Sigmoid colon (tissue), 7 donors: ENCODE data around the gene HMX1. TPM values are rescaled to one million over a fixed set of nuclear protein-coding genes. Genes with fewer than 3 reads are reported as not detected.

Experiments used
- DNase-seq: peaks from one replicate; pipeline ENCODE4 v3.0.0-alpha.2; 2019
- H3K27ac ChIP-seq, 4 donors: fragments of 200-600 bp; sonication (generic); one replicate each; pipeline ENCODE4 v1.5.1; 2016 to 2019; ENCODE audit warnings: mild to moderate bottlenecking in 1 of 4
- H3K27me3 ChIP-seq, 3 donors: fragments of 200-600 bp; sonication (generic); one replicate each; pipeline ENCODE4 v1.5.1; 2019; ENCODE audit warnings: mild to moderate bottlenecking in 1 of 3
- H3K36me3 ChIP-seq, 4 donors: fragments of 200-600 bp; sonication (generic); one replicate each; pipeline ENCODE4 v1.5.1; 2016 to 2019
- H3K4me1 ChIP-seq, 4 donors: fragments of 200-600 bp; sonication (generic); one replicate each; pipeline ENCODE4 v1.5.1; 2017 to 2019
- H3K4me3 ChIP-seq, 4 donors: fragments of 200-600 bp; sonication (generic); one replicate each; pipeline ENCODE4 v1.5.1; 2017 to 2019; ENCODE audit warnings: mild to moderate bottlenecking in 2 of 4, moderate library complexity in 1 of 4
- H3K9me3 ChIP-seq, 4 donors: fragments of 200-600 bp in 3 of 4; sonication (generic) in 3 of 4; one replicate each; pipeline versions ENCODE4 v1.5.1 to v1.6.1; 2013 to 2019
- CTCF ChIP-seq, 4 experiments: fragments of 450-650 bp in 3 of 4; fragments of 200-600 bp in 1 of 4; IDR thresholded peaks; one replicate each; pipeline ENCODE4 v1.5.1; 2016 to 2019; ENCODE audit warnings: antibody characterized with exemption in 4 of 4, mild to moderate bottlenecking in 3 of 4, moderate library complexity in 2 of 4
- EP300 ChIP-seq, 4 donors: sonication (generic); formaldehyde crosslinking; IDR thresholded peaks; one replicate each; pipeline ENCODE4 v1.6.1; 2017; ENCODE audit warnings: antibody characterized with exemption in 4 of 4
- POLR2A ChIP-seq, 2 donors: fragments of 450-650 bp; IDR thresholded peaks; one replicate each; pipeline ENCODE4 v1.6.1; 2016; ENCODE audit warnings: antibody characterized with exemption in 2 of 2, mild to moderate bottlenecking in 2 of 2, moderate library complexity in 2 of 2
- POLR2AphosphoS5 ChIP-seq, 4 donors: sonication (generic); formaldehyde crosslinking; IDR thresholded peaks; one replicate each; pipeline ENCODE4 v1.6.1; 2017; ENCODE audit warnings: antibody characterized with exemption in 4 of 4
- WGBS, 2 donors: extraction: QIAGEN DNeasy Blood & Tissue Kit; methylation state at CpG; one replicate each; pipeline ENCODE4 v1.1.7; 2013; 5-methylcytosine and 5-hydroxymethylcytosine counted together
- intact Hi-C: fragments of 100-400 bp; cut with DNase I; formaldehyde crosslinking; loops from one replicate; pipeline ENCODE4 v1.15.1; 2023
- polyA plus RNA-seq, 3 donors: library from polyadenylated mRNA; stranded (reverse); fragments of 200-250 nt; gene quantifications; one replicate each; pipeline ENCODE4 v1.2.3, GENCODE V29; 2013
- total RNA-seq, 4 donors: library from RNA; depleted of rRNA; stranded (reverse); fragments of >200 nt; gene quantifications; one replicate each; pipeline ENCODE4 v1.1.0, GENCODE V29; 2016
- donor health status: healthy with polysubstance abuse.
- donor health status: Bipolar disorder and iron deficiency.
- donor health status: healthy.

The HMX1 gene
- total and polyA plus RNA-seq, 7 donors, result 1.1 to 1.7 TPM; not detected in 5

- Histone ChIP-seq H3K27ac (no peak overlapping the region), H3K4me3 (no peak overlapping the region), H3K9me3 (peaks cover 2 to 14% (median 11%) of the 10 kb centered on the region in 4 donors), H3K36me3 (no peaks in the 10 kb centered on the region), H3K27me3 (peaks cover 31 to 79% (median 51%) of the 10 kb centered on the region in 3 donors), H3K4me1 (peaks cover 0 to 29% (median 17%) of the 10 kb centered on the region in 4 donors)
- TF ChIP-seq CTCF (IDR thresholded peaks at IDR 0.05) (no peak), POLR2AphosphoS5 (IDR thresholded peaks at IDR 0.05) (no peak), EP300 (IDR thresholded peaks at IDR 0.05) (no peak), POLR2A (IDR thresholded peaks at IDR 0.05) (no peak)
- DNase-seq, result no peak
- 51 to 55% methylated on average over 5 of the region's 5 CpGs for WGBS, 2 donors
- intact Hi-C loops, result no loop called here
Measured at GRCh38 chr4:8896506-8896905, 24.9 kb upstream of the HMX1 start.

GRCh38 chr4:8896071-8896470 lies 24.4 kb upstream of the HMX1 start:
- peaks cover 0 to 10% (median 7%) of the 10 kb centered on the region in 4 donors for H3K9me3 ChIP-seq
- H3K4me1 ChIP-seq, result peaks cover 0 to 29% (median 17%) of the 10 kb centered on the region in 4 donors
- peaks cover 35 to 83% (median 56%) of the 10 kb centered on the region in 3 donors for H3K27me3 ChIP-seq
- intact Hi-C loops, result no loop called here
- no peak overlapping the region for H3K27ac ChIP-seq
- no peak for DNase-seq
- WGBS, 2 donors, result 81 to 84% methylated on average over 10 of the region's 10 CpGs
- H3K36me3 ChIP-seq, result no peaks in the 10 kb centered on the region
- no peak overlapping the region for H3K4me3 ChIP-seq
- TF ChIP-seq CTCF (IDR thresholded peaks at IDR 0.05) (no peak), POLR2A (IDR thresholded peaks at IDR 0.05) (no peak), EP300 (IDR thresholded peaks at IDR 0.05) (no peak), POLR2AphosphoS5 (IDR thresholded peaks at IDR 0.05) (no peak)

GRCh38 chr4:8895295-8895694 lies 23.7 kb upstream of the HMX1 start:
- no peak overlapping the region for H3K4me3 ChIP-seq
- H3K4me1 ChIP-seq, result peaks cover 0 to 29% (median 17%) of the 10 kb centered on the region in 4 donors
- DNase-seq, result no peak
- TF ChIP-seq POLR2A (IDR thresholded peaks at IDR 0.05) (no peak), CTCF (IDR thresholded peaks at IDR 0.05) (no peak), POLR2AphosphoS5 (IDR thresholded peaks at IDR 0.05) (no peak), EP300 (IDR thresholded peaks at IDR 0.05) (no peak)
- H3K27ac ChIP-seq, result no peak overlapping the region
- intact Hi-C loops, result no loop called here
- 63 to 68% methylated on average over 7 of the region's 7 CpGs for WGBS, 2 donors
- peaks cover 36 to 86% (median 64%) of the 10 kb centered on the region in 3 donors for H3K27me3 ChIP-seq
- H3K36me3 ChIP-seq, result no peaks in the 10 kb centered on the region
- peaks cover 0 to 2% (median under 1%) of the 10 kb centered on the region in 4 donors for H3K9me3 ChIP-seq

- H3K9me3 ChIP-seq, result no peaks in the 10 kb centered on the region
- peaks cover 36 to 93% (median 72%) of the 10 kb centered on the region in 3 donors for H3K27me3 ChIP-seq
- H3K27ac ChIP-seq, result no peak overlapping the region
- WGBS, 2 donors, result 8 to 9% methylated on average over 14 of the region's 14 CpGs
- intact Hi-C loops, result no loop called here
- H3K4me1 ChIP-seq, result peaks cover 0 to 29% (median 17%) of the 10 kb centered on the region in 4 donors
- H3K4me3 ChIP-seq, result no peak overlapping the region
- DNase-seq, result no peak
- no peaks in the 10 kb centered on the region for H3K36me3 ChIP-seq
- no peak for TF ChIP-seq POLR2AphosphoS5 (IDR thresholded peaks at IDR 0.05)
- TF ChIP-seq CTCF (IDR thresholded peaks at IDR 0.05), result no peak
- TF ChIP-seq POLR2A (IDR thresholded peaks at IDR 0.05), result no peak
- no peak for TF ChIP-seq EP300 (IDR thresholded peaks at IDR 0.05)
Measured at GRCh38 chr4:8894424-8894816, 22.8 kb upstream of the HMX1 start.
